ENCODE results near the gene CCDC82.

- no peak for TF ChIP-seq GATA2 (IDR thresholded peaks at IDR 0.05; ENCODE audit: low read depth, low read length)
- TF ChIP-seq GATA3 (IDR thresholded peaks at IDR 0.05; ENCODE audit: low read depth, low read length) = no peak
These were observed 80.6 kb downstream of the CCDC82 start for GRCh38 chr11:96309016-96309642.

All from SH-SY5Y (cell line).